GM12892 (cell line): ENCODE results near the gene NAP1L1.

Source experiments
- POLR2A ChIP-seq: IDR thresholded peaks from 2 replicates; pipeline ENCODE4 v1.6.1; 2011; ENCODE audit warnings: low read depth, low read length, control low read depth
- TAF1 ChIP-seq: IDR thresholded peaks from 2 replicates; pipeline ENCODE4 v1.6.1; 2011; ENCODE audit warnings: low read depth, mild to moderate bottlenecking, control low read depth, low read length, borderline replicate concordance

DNA sequence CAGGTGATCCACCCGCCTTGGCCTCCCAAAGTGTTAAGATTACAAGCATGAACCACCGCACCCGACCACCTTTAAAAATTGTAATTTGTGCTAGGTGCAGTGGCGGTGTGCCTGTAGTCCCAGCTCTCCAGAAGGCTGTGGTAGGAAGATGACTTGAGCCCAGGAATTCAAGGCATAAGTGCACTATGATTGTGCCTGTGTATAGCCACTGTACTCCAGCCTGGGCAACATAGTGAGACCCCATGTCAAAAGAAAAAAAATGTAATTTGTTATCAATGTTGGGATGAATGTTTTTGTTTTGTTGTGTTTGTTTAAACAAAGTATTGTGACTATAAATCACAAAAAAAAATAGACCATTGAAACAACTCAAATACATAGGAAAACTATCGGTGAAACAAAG lies 43.1 kb upstream of the NAP1L1 start:
- no peak for TF ChIP-seq POLR2A
- TF ChIP-seq TAF1: no peak
